MCF 10A (cell line): ENCODE results near the gene DOLK. TPM values are rescaled to one million over a fixed set of nuclear protein-coding genes. Genes with fewer than 3 reads are reported as not detected.

ENCODE experiments used
- BruUV-seq: library from RNA; stranded (reverse); fragments of 400-500 nt; replicated peaks from 2 replicates; lab custom pipeline; 2021; lab: Mats Ljungman, UMichigan
- CTCF ChIA-PET: fragments of 300-600 bp; sonication (Branson Sonifier 250); formaldehyde crosslinking; extraction: SDS; loops from one replicate; lab custom pipeline; 2021; ENCODE audit warnings: antibody characterized with exemption, inconsistent platforms; lab: Yijun Ruan, JAX
- POLR2A ChIA-PET: fragments of 300-600, 350-650 bp; sonication (Branson Sonifier 250); formaldehyde crosslinking; extraction: SDS; loops from one replicate; lab custom pipeline; 2020; ENCODE audit warnings: antibody characterized with exemption, inconsistent platforms; lab: Yijun Ruan, JAX
- DNase-seq: peaks from one replicate; pipeline ENCODE4 v3.0.0-alpha.2; 2018; ENCODE audit not compliant: unreplicated experiment
- H3K27ac Mint-ChIP-seq: one replicate; pipeline ENCODE4 v1.8.0; 2022; ENCODE audit warnings: mild to moderate bottlenecking, low read depth, mixed read lengths; ENCODE audit not compliant: unreplicated experiment
- H3K27me3 Mint-ChIP-seq: one replicate; pipeline ENCODE4 v1.8.0; 2022; ENCODE audit warnings: mixed read lengths; ENCODE audit not compliant: insufficient read depth, unreplicated experiment
- H3K36me3 Mint-ChIP-seq: one replicate; pipeline ENCODE4 v1.8.0; 2022; ENCODE audit warnings: mild to moderate bottlenecking, moderate library complexity, mixed read lengths; ENCODE audit not compliant: insufficient read depth, unreplicated experiment
- H3K4me1 Mint-ChIP-seq: one replicate; pipeline ENCODE4 v1.8.0; 2022; ENCODE audit warnings: mixed read lengths; ENCODE audit not compliant: insufficient read depth, unreplicated experiment
- H3K4me3 Mint-ChIP-seq: one replicate; pipeline ENCODE4 v1.8.0; 2022; ENCODE audit warnings: mild to moderate bottlenecking, moderate library complexity, mixed read lengths; ENCODE audit not compliant: unreplicated experiment
- H3K9me3 Mint-ChIP-seq: one replicate; pipeline ENCODE4 v1.8.0; 2022; ENCODE audit warnings: mixed read lengths; ENCODE audit not compliant: unreplicated experiment
- CTCF ChIP-seq: fragments of 200-600 bp; IDR thresholded peaks from one replicate; pipeline ENCODE4 v1.8.0; 2022; ENCODE audit warnings: antibody characterized with exemption, mild to moderate bottlenecking; ENCODE audit not compliant: unreplicated experiment
- intact Hi-C: fragments of 100-400 bp; cut with micrococcal nuclease; formaldehyde crosslinking; loops from 2 replicates; pipeline ENCODE4 v1.14.1; 2022
- total RNA-seq: library from RNA; stranded (reverse); gene quantifications from 2 replicates; pipeline ENCODE4 v1.2.3, GENCODE V29; 2022

The DOLK gene
- total RNA-seq, 1 experiment from 2014 or later, result 12.0 TPM

DNA sequence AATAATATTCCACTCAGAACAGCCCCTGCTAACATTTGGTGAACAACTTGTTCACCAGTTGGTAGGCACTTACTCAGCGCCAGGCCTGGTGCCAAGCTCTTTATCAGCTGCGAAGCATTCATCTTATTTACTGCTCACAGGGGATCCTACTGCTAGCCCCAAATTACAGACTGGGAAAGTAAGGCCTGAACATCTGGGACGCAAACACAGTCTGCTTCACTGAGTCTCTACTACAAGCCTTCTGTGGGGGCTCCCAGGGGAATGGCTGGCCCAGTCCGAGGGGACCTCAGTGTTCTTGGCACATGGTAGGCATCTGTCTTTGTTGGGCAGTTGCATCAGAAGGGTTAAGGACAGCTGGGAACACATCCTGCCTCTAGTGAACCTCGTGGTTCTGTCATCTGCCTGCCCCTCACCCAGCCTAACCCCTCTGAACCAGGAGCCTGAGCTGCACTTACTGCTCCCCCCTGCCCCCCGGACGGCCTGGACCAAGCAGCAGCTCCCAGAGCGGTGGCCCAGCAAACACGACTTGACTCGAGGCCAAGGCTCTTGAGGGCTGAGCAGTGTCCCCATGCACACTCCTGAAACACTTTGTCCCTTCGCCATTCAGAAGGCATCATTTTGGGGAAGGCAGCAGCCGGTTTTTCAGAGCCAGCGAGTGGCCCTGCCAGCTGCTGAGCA, 26.9 kb downstream of the DOLK start, which contains the start of gene PHYHD1:
TSS of gene PHYHD1 (plus strand) at position 602 of the 678 bp plus-strand sequence. CDS start 1,342 bp downstream, outside the sequence.
- no TSS peak for BruUV-seq
- intact Hi-C loops, result no loop called here
- no peaks in the 10 kb centered on the region for H3K27me3 Mint-ChIP-seq
- ChIA-PET POLR2A (interaction anchor here (1.0 to 1.2 kb wide), 3 partner anchors 28 to 58 kb away, joined by 3 to 7 read pairs (median 4); no protein-coding TSS in a partner anchor), CTCF (interaction anchor here (0.6 to 2.5 kb wide), 3 partner anchors 8 to 462 kb away, joined by 3 to 17 read pairs (median 8); no protein-coding TSS in a partner anchor)
- TF ChIP-seq CTCF, result no peak
- no peaks in the 10 kb centered on the region for H3K9me3 Mint-ChIP-seq
- H3K4me3 Mint-ChIP-seq, result no peak within 1 kb of the TSS
- peaks cover 20% of the 10 kb centered on the region for H3K4me1 Mint-ChIP-seq
- peak; percentile 86 for DNase-seq
- peaks cover 33% of the 10 kb centered on the region for H3K36me3 Mint-ChIP-seq
- no peak within 1 kb of the TSS for H3K27ac Mint-ChIP-seq

GRCh38 chr9:128919402-128920089, 27.9 kb downstream of the DOLK start:
- POLR2A ChIA-PET, result interaction anchor here (1.2 kb wide), 1 partner anchor 27 kb away, joined by 7 read pairs; no protein-coding TSS in a partner anchor

DNA sequence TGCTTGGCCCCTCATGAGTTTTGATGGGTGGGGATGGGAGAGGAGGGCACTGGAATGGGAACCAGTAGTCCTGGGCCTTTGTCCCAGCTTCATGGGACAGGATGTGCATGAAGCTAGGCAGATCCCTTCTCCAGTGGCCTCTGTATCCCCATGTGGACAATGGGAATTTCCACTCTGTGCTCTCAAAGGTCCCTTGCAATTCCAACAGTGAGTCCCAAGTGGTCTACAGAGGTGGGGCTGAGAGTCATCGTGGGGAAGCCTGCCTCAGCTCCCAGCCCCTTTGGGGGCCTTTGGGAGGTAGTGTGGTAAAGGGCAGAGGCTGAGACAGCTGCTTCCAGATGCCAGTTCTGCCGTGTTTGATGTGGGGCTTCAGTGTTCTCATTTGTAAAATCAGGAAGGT, 28.5 kb downstream of the DOLK start:
- Mint-ChIP-seq H3K4me3 (no peak overlapping the region), H3K27me3 (no peaks in the 10 kb centered on the region), H3K36me3 (peaks cover 26% of the 10 kb centered on the region), H3K9me3 (no peaks in the 10 kb centered on the region), H3K27ac (peak overlapping the region; percentile 76), H3K4me1 (peaks cover 20% of the 10 kb centered on the region)
- ChIA-PET POLR2A (no interaction called here), CTCF (interaction anchor here (0.6 to 2.5 kb wide), 5 partner anchors 10 to 1603 kb away, joined by 3 to 17 read pairs (median 3); no protein-coding TSS in a partner anchor)
- no peak for DNase-seq
- no TSS peak for BruUV-seq
- no peak for TF ChIP-seq CTCF
- intact Hi-C loops, result no loop called here

More at GRCh38 chr9:128919402-128920089, 27.9 kb downstream of the DOLK start:
- Mint-ChIP-seq H3K9me3 (no peaks in the 10 kb centered on the region), H3K4me1 (peaks cover 20% of the 10 kb centered on the region), H3K27me3 (no peaks in the 10 kb centered on the region), H3K36me3 (peaks cover 27% of the 10 kb centered on the region), H3K4me3 (no peak overlapping the region), H3K27ac (peak overlapping the region; percentile 76)
- TF ChIP-seq CTCF, result no peak
- no peak for DNase-seq
- CTCF ChIA-PET, result interaction anchor here (0.6 to 2.5 kb wide), 3 partner anchors 9 to 23 kb away, joined by 3 to 17 read pairs (median 4); no protein-coding TSS in a partner anchor
- no TSS peak for BruUV-seq
- intact Hi-C loops, result no loop called here
